NB4 (cell line): ENCODE results near the gene POU6F2.

Source experiments
- MYC ChIP-seq: IDR thresholded peaks from 2 replicates; pipeline ENCODE4 v1.6.1; 2011; ENCODE audit warnings: low read depth, low read length
- POLR2A ChIP-seq: IDR thresholded peaks from 2 replicates; pipeline ENCODE4 v1.6.1; 2011; ENCODE audit warnings: mild to moderate bottlenecking; ENCODE audit not compliant: insufficient read length; ENCODE audit errors: extremely low read depth
- TF ChIP-seq, protein P1 (sequence below): IDR thresholded peaks from one replicate; pipeline ENCODE4 v1.5.1; 2012; ENCODE audit warnings: low read depth, low read length

DNA sequence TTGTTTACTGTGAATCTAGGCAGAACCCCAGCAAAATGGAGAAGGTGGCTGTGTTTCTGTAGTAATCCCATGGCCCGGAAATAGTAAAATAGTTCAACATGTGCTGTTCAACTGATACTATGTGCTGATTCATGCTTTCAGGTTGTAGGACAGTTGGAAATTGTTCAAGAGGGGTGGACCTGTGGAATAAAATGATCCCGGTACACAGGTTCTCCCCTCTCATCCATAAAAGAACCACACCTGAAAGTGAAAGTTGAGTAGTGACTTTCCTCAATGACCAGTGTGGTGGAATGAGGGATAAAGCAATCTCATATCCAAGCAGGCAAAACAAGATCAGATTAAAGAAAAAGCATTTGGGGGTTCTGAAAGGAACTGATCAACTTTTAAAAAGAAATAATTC lies 177.1 kb downstream of the POU6F2 start:
- TF ChIP-seq POLR2A (no peak), MYC (no peak)
- TF ChIP-seq, protein P1, sequence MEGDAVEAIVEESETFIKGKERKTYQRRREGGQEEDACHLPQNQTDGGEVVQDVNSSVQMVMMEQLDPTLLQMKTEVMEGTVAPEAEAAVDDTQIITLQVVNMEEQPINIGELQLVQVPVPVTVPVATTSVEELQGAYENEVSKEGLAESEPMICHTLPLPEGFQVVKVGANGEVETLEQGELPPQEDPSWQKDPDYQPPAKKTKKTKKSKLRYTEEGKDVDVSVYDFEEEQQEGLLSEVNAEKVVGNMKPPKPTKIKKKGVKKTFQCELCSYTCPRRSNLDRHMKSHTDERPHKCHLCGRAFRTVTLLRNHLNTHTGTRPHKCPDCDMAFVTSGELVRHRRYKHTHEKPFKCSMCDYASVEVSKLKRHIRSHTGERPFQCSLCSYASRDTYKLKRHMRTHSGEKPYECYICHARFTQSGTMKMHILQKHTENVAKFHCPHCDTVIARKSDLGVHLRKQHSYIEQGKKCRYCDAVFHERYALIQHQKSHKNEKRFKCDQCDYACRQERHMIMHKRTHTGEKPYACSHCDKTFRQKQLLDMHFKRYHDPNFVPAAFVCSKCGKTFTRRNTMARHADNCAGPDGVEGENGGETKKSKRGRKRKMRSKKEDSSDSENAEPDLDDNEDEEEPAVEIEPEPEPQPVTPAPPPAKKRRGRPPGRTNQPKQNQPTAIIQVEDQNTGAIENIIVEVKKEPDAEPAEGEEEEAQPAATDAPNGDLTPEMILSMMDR: no peak
